ENCODE measurements around the gene USP54. TPM values are rescaled to one million over a fixed set of nuclear protein-coding genes. Genes with fewer than 3 reads are reported as not detected.

USP54 gene
- total and polyA plus RNA-seq, 2 donors (not counting 3 experiments of a cell fraction or from before 2014, with no cell fraction given): 9.3 to 14.2 TPM

DNA sequence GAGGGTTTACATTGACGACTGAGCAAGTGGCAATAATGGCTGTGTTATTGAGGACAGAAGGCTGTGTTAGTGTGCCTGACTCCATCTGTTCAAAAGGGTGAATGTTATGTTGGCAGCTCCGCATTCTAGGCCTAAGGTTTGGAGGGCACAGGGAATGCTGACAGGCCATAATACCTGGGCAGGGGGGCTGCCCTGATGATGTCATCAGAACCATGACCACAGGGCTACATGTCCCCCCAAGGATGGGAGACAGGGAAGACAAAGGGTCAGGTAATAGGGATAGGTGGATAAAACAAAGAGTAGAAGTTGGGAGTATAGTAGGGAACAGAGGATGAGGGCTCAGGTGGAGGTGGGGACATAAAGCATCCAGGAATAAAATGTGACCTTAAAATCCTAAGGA is 93.5 kb downstream of the USP54 start:
- H3K4me1 ChIP-seq (ENCODE audit: control insufficient read depth, extremely low read depth, insufficient read depth, low read length): peaks cover 36% of the 10 kb centered on the region
- peaks cover 29% of the 10 kb centered on the region for H3K79me2 ChIP-seq (ENCODE audit: control insufficient read depth, insufficient read depth, low read length)
- TF ChIP-seq MAX (IDR thresholded peaks at IDR 0.05; ENCODE audit: insufficient read depth, insufficient read length) (no peak), CTCF (IDR thresholded peaks at IDR 0.05; ENCODE audit: extremely low read depth in 1 of 2, insufficient read depth in 1 of 2, low read depth in 1 of 2, low read length in 2 of 2) (no peak), MYC (IDR thresholded peaks at IDR 0.05; ENCODE audit: low read depth, low read length) (no peak), EZH2 (IDR thresholded peaks at IDR 0.05; ENCODE audit: borderline replicate concordance, low read depth, low read length, severe bottlenecking) (no peak), GATA2 (IDR thresholded peaks at IDR 0.05; ENCODE audit: insufficient read depth, insufficient read length, low read depth, low read length) (no peak)
- no peak overlapping the region for H3K27ac ChIP-seq (ENCODE audit: insufficient read depth, low read depth, low read length)
- H3K4me3 ChIP-seq (replicated peaks in 1 of 3; ENCODE audit: insufficient read depth in 1 of 3, low read depth in 1 of 3, low read length in 3 of 3): no peak overlapping the region
- no TSS peak for BruUV-seq (replicated peaks)
- no peaks in the 10 kb centered on the region for H4K20me1 ChIP-seq (replicated peaks; ENCODE audit: control insufficient read depth, extremely low read depth, insufficient read depth, low read length)
- no peak overlapping the region for H2AFZ ChIP-seq (ENCODE audit: low read depth, low read length)
- no peaks in the 10 kb centered on the region for H3K9me1 ChIP-seq (replicated peaks; ENCODE audit: control insufficient read depth, extremely low read depth, insufficient read depth, low read length)
- no peak for FAIRE-seq
- H3K9me3 ChIP-seq (replicated peaks; ENCODE audit: control insufficient read depth, insufficient read depth, low read length): no peaks in the 10 kb centered on the region
- no peaks in the 10 kb centered on the region for H3K36me3 ChIP-seq (ENCODE audit: control insufficient read depth in 2 of 2, extremely low read depth in 1 of 2, insufficient read depth in 2 of 2, low read length in 2 of 2)
- no peaks in the 10 kb centered on the region for H3K27me3 ChIP-seq (ENCODE audit: control insufficient read depth in 2 of 2, insufficient read depth in 2 of 2, low read length in 2 of 2)
- ChIA-PET POLR2A (interaction anchor here (0.6 kb wide), 1 partner anchor 420 kb away, joined by 5 read pairs; no protein-coding TSS in a partner anchor), CTCF (no interaction called here)
- intact Hi-C loops (cut with micrococcal nuclease) (no loop called here), dilution Hi-C loops (cut with MboI; ENCODE audit: extremely low pct_ligation_motif_present, low sequenced_read_pairs) (no loop called here)
- DNase-seq (ENCODE audit: low read depth, low spot score): no peak
- H3K9ac ChIP-seq (replicated peaks; ENCODE audit: extremely low read depth, insufficient read depth, low read length): no peak overlapping the region
- no peak overlapping the region for H3K4me2 ChIP-seq (ENCODE audit: insufficient read depth, low read length)

Measured in endothelial cell of umbilical vein (primary cell).